ENCODE data around the gene ADCY3.

- TF ChIP-seq, protein P1, sequence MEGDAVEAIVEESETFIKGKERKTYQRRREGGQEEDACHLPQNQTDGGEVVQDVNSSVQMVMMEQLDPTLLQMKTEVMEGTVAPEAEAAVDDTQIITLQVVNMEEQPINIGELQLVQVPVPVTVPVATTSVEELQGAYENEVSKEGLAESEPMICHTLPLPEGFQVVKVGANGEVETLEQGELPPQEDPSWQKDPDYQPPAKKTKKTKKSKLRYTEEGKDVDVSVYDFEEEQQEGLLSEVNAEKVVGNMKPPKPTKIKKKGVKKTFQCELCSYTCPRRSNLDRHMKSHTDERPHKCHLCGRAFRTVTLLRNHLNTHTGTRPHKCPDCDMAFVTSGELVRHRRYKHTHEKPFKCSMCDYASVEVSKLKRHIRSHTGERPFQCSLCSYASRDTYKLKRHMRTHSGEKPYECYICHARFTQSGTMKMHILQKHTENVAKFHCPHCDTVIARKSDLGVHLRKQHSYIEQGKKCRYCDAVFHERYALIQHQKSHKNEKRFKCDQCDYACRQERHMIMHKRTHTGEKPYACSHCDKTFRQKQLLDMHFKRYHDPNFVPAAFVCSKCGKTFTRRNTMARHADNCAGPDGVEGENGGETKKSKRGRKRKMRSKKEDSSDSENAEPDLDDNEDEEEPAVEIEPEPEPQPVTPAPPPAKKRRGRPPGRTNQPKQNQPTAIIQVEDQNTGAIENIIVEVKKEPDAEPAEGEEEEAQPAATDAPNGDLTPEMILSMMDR (IDR thresholded peaks at IDR 0.05) = no peak
- no peak for TF ChIP-seq ZFX (IDR thresholded peaks at IDR 0.05; ENCODE audit: borderline replicate concordance)
Measured at GRCh38 chr2:24887307-24887874, 32.6 kb downstream of the ADCY3 start.
